ENCODE measurements around the gene IL36G.

GRCh38 chr2:113014067-113014466 is 36.3 kb downstream of the IL36G start:
- no peak for TF ChIP-seq CTCF (conservative IDR thresholded peaks at IDR 0.05; ENCODE audit: low read length)
- no peak for TF ChIP-seq EZH2phosphoT487 (IDR thresholded peaks at IDR 0.05; ENCODE audit: borderline replicate concordance, low read depth, low read length)
